HFFc6 (cell line): ENCODE measurements around the gene SPDYE4. TPM values are rescaled to one million over a fixed set of nuclear protein-coding genes. Genes with fewer than 3 reads are reported as not detected.

Experiments
- DNase-seq: peaks from one replicate; pipeline ENCODE4 v3.0.0-alpha.2; 2018
- H3K27ac Mint-ChIP-seq: 2 replicates; pipeline ENCODE4 v1.8.0; 2020; ENCODE audit warnings: mild to moderate bottlenecking, mixed read lengths
- H3K27me3 Mint-ChIP-seq: 2 replicates; pipeline ENCODE4 v1.8.0; 2021; ENCODE audit warnings: mild to moderate bottlenecking, moderate library complexity, mixed read lengths; ENCODE audit not compliant: insufficient read depth
- H3K36me3 Mint-ChIP-seq: 2 replicates; pipeline ENCODE4 v1.8.0; 2021; ENCODE audit warnings: low read depth, mixed read lengths
- H3K4me1 Mint-ChIP-seq: 2 replicates; pipeline ENCODE4 v1.8.0; 2020; ENCODE audit warnings: low read depth, mixed read lengths
- H3K4me3 Mint-ChIP-seq: 2 replicates; pipeline ENCODE4 v1.8.0; 2020; ENCODE audit warnings: mild to moderate bottlenecking, moderate library complexity, mixed read lengths
- H3K9me3 Mint-ChIP-seq: 2 replicates; pipeline ENCODE4 v1.8.0; 2020; ENCODE audit warnings: mild to moderate bottlenecking, mixed read lengths
- total RNA-seq, 6 experiments: library from RNA; stranded (reverse); fragmentation: NEBNext Ultra II Directional; extraction: Animal tissue kit (Norgen Biotek cat#: 25700); gene quantifications; 2 replicates in 1 of 6; 3 replicates in 5 of 6; pipeline ENCODE4 v1.2.3, GENCODE V29; 2021
- TF ChIP-seq, protein P1 (sequence below): fragments of 200-600 bp; sonication (generic); IDR thresholded peaks from 2 replicates; pipeline ENCODE4 v1.5.0; 2021; ENCODE audit warnings: antibody characterized with exemption, mild to moderate bottlenecking

Gene SPDYE4
- total RNA-seq, 6 experiments from 2014 or later: not detected

DNA sequence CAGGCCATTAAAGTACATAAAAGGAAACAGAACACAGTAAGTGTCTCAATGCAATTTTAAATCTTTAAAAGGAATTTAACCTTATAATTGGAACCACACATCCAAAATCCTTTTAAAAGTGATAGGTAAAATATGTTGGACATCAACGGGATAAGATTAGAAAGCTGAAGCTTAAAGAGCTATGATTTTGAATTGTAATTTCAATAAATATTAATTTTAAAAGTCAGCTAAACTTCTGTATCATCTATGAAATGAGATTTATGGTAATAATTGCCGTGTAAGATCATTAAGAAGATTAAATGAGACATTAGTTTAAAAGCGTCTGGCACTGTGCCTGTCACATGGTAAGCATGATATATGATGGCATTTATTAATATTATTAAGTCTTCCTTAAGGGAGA, 45.0 kb downstream of the SPDYE4 start:
- Mint-ChIP-seq H3K27ac (no peak overlapping the region), H3K36me3 (no peaks in the 10 kb centered on the region)
- no peak for DNase-seq

DNA sequence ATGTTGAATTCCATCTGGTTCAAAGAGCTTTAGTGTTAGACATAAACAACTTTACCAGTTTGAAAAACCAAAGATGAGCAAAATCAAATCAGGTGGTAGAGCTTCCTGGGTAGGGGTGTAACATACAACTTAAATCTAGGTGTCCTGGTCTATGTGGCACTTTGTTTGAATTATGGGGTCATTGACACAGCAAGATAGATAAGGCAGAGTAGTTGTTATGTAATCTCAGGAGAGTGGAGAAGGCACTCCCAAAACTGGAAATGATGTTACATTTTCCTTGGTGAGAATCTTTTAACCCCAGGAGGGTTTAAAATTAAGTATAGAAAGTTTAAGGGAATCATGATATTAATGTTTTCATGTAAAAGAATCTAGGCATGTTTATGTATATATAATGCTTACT, 45.6 kb downstream of the SPDYE4 start:
- H3K27me3 Mint-ChIP-seq: peaks cover 16% of the 10 kb centered on the region
- no peak overlapping the region for H3K27ac Mint-ChIP-seq
- no peaks in the 10 kb centered on the region for H3K36me3 Mint-ChIP-seq
- DNase-seq: no peak
- TF ChIP-seq, protein P1, sequence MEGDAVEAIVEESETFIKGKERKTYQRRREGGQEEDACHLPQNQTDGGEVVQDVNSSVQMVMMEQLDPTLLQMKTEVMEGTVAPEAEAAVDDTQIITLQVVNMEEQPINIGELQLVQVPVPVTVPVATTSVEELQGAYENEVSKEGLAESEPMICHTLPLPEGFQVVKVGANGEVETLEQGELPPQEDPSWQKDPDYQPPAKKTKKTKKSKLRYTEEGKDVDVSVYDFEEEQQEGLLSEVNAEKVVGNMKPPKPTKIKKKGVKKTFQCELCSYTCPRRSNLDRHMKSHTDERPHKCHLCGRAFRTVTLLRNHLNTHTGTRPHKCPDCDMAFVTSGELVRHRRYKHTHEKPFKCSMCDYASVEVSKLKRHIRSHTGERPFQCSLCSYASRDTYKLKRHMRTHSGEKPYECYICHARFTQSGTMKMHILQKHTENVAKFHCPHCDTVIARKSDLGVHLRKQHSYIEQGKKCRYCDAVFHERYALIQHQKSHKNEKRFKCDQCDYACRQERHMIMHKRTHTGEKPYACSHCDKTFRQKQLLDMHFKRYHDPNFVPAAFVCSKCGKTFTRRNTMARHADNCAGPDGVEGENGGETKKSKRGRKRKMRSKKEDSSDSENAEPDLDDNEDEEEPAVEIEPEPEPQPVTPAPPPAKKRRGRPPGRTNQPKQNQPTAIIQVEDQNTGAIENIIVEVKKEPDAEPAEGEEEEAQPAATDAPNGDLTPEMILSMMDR: no peak
- no peaks in the 10 kb centered on the region; the same call in 1 of the 2 replicates for H3K4me1 Mint-ChIP-seq
- no peak overlapping the region for H3K4me3 Mint-ChIP-seq
- H3K9me3 Mint-ChIP-seq: peaks cover 11% of the 10 kb centered on the region; the same call in 1 of the 2 replicates

More for the DNA sequence above, 45.0 kb downstream of the SPDYE4 start:
- Mint-ChIP-seq H3K4me1 (no peaks in the 10 kb centered on the region), H3K4me3 (no peak overlapping the region), H3K9me3 (peaks cover 11% of the 10 kb centered on the region; the same call in 1 of the 2 replicates), H3K27me3 (peaks cover 10% of the 10 kb centered on the region)
- TF ChIP-seq, protein P1: no peak

DNA sequence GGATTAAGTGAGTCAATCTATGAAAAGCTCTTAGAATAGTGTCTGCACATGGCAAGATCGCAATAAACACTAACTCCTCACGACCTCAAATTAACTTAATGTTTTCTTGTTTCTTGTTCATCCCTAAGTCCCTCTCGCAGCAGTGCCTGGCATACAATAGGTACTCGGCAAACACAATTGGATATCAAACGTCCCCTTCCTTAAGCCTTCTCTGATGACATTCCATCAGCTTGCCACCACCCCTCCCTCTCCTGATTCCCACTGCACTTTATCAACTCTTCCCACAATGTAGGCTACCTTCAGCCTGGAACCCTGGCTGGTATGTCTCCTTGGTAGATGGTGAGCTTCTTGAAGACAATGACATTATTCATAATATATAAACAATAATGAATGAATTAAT, 47.1 kb downstream of the SPDYE4 start:
- Mint-ChIP-seq H3K36me3 (no peaks in the 10 kb centered on the region), H3K9me3 (no peaks in the 10 kb centered on the region), H3K27me3 (peaks cover 20% of the 10 kb centered on the region), H3K4me1 (no peaks in the 10 kb centered on the region; the same call in 1 of the 2 replicates), H3K4me3 (no peak overlapping the region), H3K27ac (no peak overlapping the region)
- DNase-seq: no peak
- TF ChIP-seq, protein P1: no peak

DNA sequence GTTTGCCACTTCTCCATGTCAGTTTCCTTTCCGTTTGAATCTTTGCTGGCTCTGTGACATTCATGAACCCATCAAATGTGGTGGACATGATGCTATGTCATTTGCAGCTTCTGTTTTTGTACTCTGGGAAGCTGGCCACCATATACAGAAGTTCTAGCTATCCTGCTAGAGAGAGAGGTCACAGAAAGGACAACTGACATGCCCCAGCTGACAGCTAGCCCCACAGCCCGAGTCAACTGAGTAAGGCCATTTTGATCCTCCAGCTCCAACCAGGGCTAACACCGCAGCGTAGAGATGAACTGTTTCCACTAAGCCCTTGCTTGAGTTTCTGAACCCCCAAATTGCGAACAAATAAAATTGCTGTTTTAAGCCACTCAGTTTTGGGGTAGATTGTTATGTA, 47.5 kb downstream of the SPDYE4 start:
- TF ChIP-seq, protein P1: no peak
- no peak overlapping the region for H3K27ac Mint-ChIP-seq
- no peak overlapping the region for H3K4me3 Mint-ChIP-seq
- no peak for DNase-seq
- peaks cover 20% of the 10 kb centered on the region for H3K27me3 Mint-ChIP-seq
- no peaks in the 10 kb centered on the region; the same call in 1 of the 2 replicates for H3K4me1 Mint-ChIP-seq
- no peaks in the 10 kb centered on the region for H3K36me3 Mint-ChIP-seq
- H3K9me3 Mint-ChIP-seq: no peaks in the 10 kb centered on the region

DNA sequence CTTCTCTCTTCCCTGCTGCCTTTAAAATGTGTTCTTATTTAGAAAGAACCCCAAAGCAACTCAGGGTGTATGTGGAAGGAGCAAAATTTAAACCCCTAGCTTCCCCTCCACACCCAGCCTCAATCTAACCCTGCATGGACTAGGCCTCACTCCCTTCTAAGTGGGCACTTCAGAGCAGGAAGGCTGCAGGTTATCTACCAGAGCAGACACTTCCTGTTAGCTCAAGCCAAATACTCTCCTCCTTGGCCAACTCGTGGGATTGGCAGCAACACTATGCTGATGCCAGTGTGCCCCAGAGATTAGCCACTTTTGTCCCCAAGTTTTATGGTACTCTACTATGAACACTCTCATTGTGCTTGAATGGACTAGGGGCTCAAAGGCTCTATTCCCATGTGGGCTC, 49.3 kb downstream of the SPDYE4 start:
- peaks cover 25% of the 10 kb centered on the region for H3K27me3 Mint-ChIP-seq
- DNase-seq: no peak
- H3K9me3 Mint-ChIP-seq: no peaks in the 10 kb centered on the region
- H3K4me3 Mint-ChIP-seq: no peak overlapping the region
- no peaks in the 10 kb centered on the region; the same call in 1 of the 2 replicates for H3K4me1 Mint-ChIP-seq
- H3K36me3 Mint-ChIP-seq: no peaks in the 10 kb centered on the region
- TF ChIP-seq, protein P1: no peak
- no peak overlapping the region for H3K27ac Mint-ChIP-seq

DNA sequence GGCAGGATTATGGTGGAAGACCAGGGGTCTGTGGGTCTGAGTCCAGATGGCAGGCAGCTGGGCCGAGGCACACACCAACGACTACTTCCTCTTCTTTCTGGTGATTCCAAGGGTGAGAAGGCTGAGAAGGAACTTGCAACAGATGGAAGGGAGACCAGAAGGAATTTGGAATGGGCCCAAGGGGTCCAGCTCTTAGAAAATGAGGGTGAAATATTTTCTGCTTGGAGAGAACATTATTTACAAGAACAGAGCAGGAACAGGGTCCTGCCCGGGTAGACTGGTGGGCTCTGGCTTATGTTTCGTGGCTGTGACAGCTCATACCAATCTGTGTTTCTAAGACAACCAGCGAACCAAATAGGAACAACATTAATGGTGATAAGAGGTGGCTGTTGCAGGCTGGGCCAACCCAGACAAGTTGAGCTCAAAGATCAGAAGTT, 50.3 kb downstream of the SPDYE4 start:
- Mint-ChIP-seq H3K27me3 (peaks cover 25% of the 10 kb centered on the region), H3K36me3 (no peaks in the 10 kb centered on the region), H3K4me3 (no peak overlapping the region), H3K4me1 (no peaks in the 10 kb centered on the region; the same call in 1 of the 2 replicates), H3K9me3 (no peaks in the 10 kb centered on the region), H3K27ac (no peak overlapping the region)
- TF ChIP-seq, protein P1: no peak
- DNase-seq: no peak
